ENCODE results near the gene ZNF253. TPM values are rescaled to one million over a fixed set of nuclear protein-coding genes. Genes with fewer than 3 reads are reported as not detected.

Gene ZNF253
- total and polyA plus RNA-seq, 2 of the 13 experiments (the other 11 are each of a cell fraction or from before 2014, with no cell fraction given): 3.5 to 10.6 TPM

GRCh38 chr19:19877724-19878123, 12.0 kb downstream of the ZNF253 start (continued):
- no peak for TF ChIP-seq ARID4A (CRISPR knock-in tag; IDR thresholded peaks at IDR 0.05; ENCODE audit: borderline replicate concordance)
- TF ChIP-seq TP53 (CRISPR knock-in tag; conservative IDR thresholded peaks at IDR 0.05): no peak
- no peak for TF ChIP-seq ZNF281 (CRISPR knock-in tag; IDR thresholded peaks at IDR 0.05; ENCODE audit: borderline replicate concordance)
- TF ChIP-seq ZNF782 (CRISPR knock-in tag; IDR thresholded peaks at IDR 0.05; ENCODE audit: borderline replicate concordance): no peak
- no peak for TF ChIP-seq ZFP91 (CRISPR knock-in tag; IDR thresholded peaks at IDR 0.05; ENCODE audit: borderline replicate concordance)
- no peak for TF ChIP-seq USF2 (IDR thresholded peaks at IDR 0.05; ENCODE audit: low read depth, low read length)
- no peak for TF ChIP-seq USF2 (CRISPR knock-in tag; IDR thresholded peaks at IDR 0.05; ENCODE audit: borderline replicate concordance)
- TF ChIP-seq ZBTB38 (CRISPR knock-in tag; IDR thresholded peaks at IDR 0.05): no peak
- TF ChIP-seq ZBTB7B (CRISPR knock-in tag; IDR thresholded peaks at IDR 0.05): no peak
- TF ChIP-seq NR2F1 (CRISPR knock-in tag; IDR thresholded peaks at IDR 0.05): no peak
- no peak for TF ChIP-seq NBN (conservative IDR thresholded peaks at IDR 0.05)

Measured in HepG2 (cell line).